HepG2 (cell line): ENCODE measurements around the gene HTRA2. TPM values are rescaled to one million over a fixed set of nuclear protein-coding genes. Genes with fewer than 3 reads are reported as not detected.
A peak's percentile ranks its signal among the peaks of the same experiment; 100 is the strongest.

ENCODE experiments used
- ADNP ChIP-seq: sonication (generic); formaldehyde crosslinking; IDR thresholded peaks from 2 replicates; pipeline ENCODE4 v1.4.0; 2020; ENCODE audit warnings: missing genetic modification reagents
- AGO2 ChIP-seq: fragments of 200-400 bp; formaldehyde crosslinking; optimal IDR thresholded peaks from 2 replicates; pipeline ENCODE3; 2017; ENCODE audit warnings: mild to moderate bottlenecking, low read depth, low read length, moderate library complexity
- GATA4 ChIP-seq: sonication (generic); IDR thresholded peaks from 2 replicates; pipeline ENCODE4 v1.6.1; 2016; ENCODE audit warnings: antibody characterized with exemption, low read depth, borderline replicate concordance
- GPN1 ChIP-seq: sonication (generic); formaldehyde crosslinking; IDR thresholded peaks from 2 replicates; pipeline ENCODE4 v1.5.1; 2020; ENCODE audit warnings: missing genetic modification reagents, borderline replicate concordance
- GTF2F1 ChIP-seq: fragments of 150-350 bp; IDR thresholded peaks from 2 replicates; pipeline ENCODE4 v1.6.1; 2014; ENCODE audit warnings: low read length
- KLF15 ChIP-seq: sonication (generic); formaldehyde crosslinking; IDR thresholded peaks from 2 replicates; pipeline ENCODE4 v1.8.1; 2023; ENCODE audit warnings: borderline replicate concordance, mild to moderate bottlenecking, inconsistent platforms, missing genetic modification reagents, mixed read lengths
- MAFK ChIP-seq, 2 experiments: IDR thresholded peaks in 1 of 2; conservative IDR thresholded peaks in 1 of 2; 2 replicates each; pipeline ENCODE4 v1.6.1; 2011; ENCODE audit warnings: improper control_type of control experiment in 2 of 2, low read length in 2 of 2
- MED8 ChIP-seq: sonication (generic); formaldehyde crosslinking; IDR thresholded peaks from 2 replicates; pipeline ENCODE4 v1.8.1; 2023; ENCODE audit warnings: mild to moderate bottlenecking, missing genetic modification reagents; ENCODE audit not compliant: insufficient replicate concordance
- NFIB ChIP-seq: sonication (generic); formaldehyde crosslinking; IDR thresholded peaks from 2 replicates; pipeline ENCODE4 v1.9.0; 2021; ENCODE audit warnings: missing genetic modification reagents, mild to moderate bottlenecking, borderline replicate concordance
- NFKB2 ChIP-seq: sonication (generic); formaldehyde crosslinking; IDR thresholded peaks from 2 replicates; pipeline ENCODE4 v1.4.0; 2020; ENCODE audit warnings: missing genetic modification reagents, borderline replicate concordance
- POLR2A ChIP-seq, 2 experiments: IDR thresholded peaks; 2 replicates each; pipeline ENCODE4 v1.6.1; 2011; ENCODE audit warnings: low read depth in 2 of 2, low read length in 2 of 2, mild to moderate bottlenecking in 1 of 2, moderate library complexity in 1 of 2; ENCODE audit not compliant: insufficient read depth in 1 of 2
- RBM39 ChIP-seq: fragments of 200-400 bp; formaldehyde crosslinking; IDR thresholded peaks from one replicate; pipeline ENCODE4 v1.6.1; 2018; ENCODE audit warnings: antibody characterized with exemption, mild to moderate bottlenecking, low read depth, low read length; ENCODE audit not compliant: poor library complexity, severe bottlenecking
- SALL1 ChIP-seq: sonication (generic); formaldehyde crosslinking; IDR thresholded peaks from 2 replicates; pipeline ENCODE4 v1.8.0; 2022; ENCODE audit warnings: mild to moderate bottlenecking, missing genetic modification reagents
- XRCC5 ChIP-seq: fragments of 200-400 bp; formaldehyde crosslinking; optimal IDR thresholded peaks from 2 replicates; pipeline ENCODE3; 2017; ENCODE audit warnings: mild to moderate bottlenecking, low read length
- ZC3H13 ChIP-seq: sonication (generic); formaldehyde crosslinking; IDR thresholded peaks from 2 replicates; pipeline ENCODE4 v1.8.1; 2023; ENCODE audit warnings: mild to moderate bottlenecking, missing genetic modification reagents, moderate library complexity
- ZFY ChIP-seq: sonication (generic); formaldehyde crosslinking; IDR thresholded peaks from 2 replicates; pipeline ENCODE4 v1.4.0; 2020; ENCODE audit warnings: missing genetic modification reagents
- ZNF260 ChIP-seq: sonication (generic); formaldehyde crosslinking; IDR thresholded peaks from 2 replicates; pipeline ENCODE4 v1.4.0; 2020; ENCODE audit warnings: missing genetic modification reagents, low read depth, mild to moderate bottlenecking, borderline replicate concordance
- ZNF543 ChIP-seq: sonication (generic); formaldehyde crosslinking; IDR thresholded peaks from 2 replicates; pipeline ENCODE4 v1.4.0; 2020; ENCODE audit warnings: mild to moderate bottlenecking, missing genetic modification reagents
- polyA plus RNA-seq, 8 experiments: library from polyadenylated mRNA; depleted of rRNA in 3 of 8; stranded (reverse) in 7 of 8; unstranded in 1 of 8; fragments of >200 nt; fragmentation: Illumina TruSeq in 4 of 8; extraction: Trizol in 4 of 8; gene quantifications; 2 replicates each; pipeline versions ENCODE4 v1.2.1 to v1.2.3, GENCODE V29; 2011 to 2016; ENCODE audit warnings: low read depth in 4 of 8, missing spikeins in 1 of 8, mixed read lengths in 1 of 8; ENCODE audit not compliant: insufficient read depth in 1 of 8
- total RNA-seq, 5 experiments: library from RNA; depleted of rRNA; stranded (reverse); fragments of >200 nt; fragmentation: Illumina TruSeq; extraction: Trizol; gene quantifications; 2 replicates each; pipeline ENCODE4 v1.2.3, GENCODE V29; 2016; ENCODE audit warnings: low read depth in 1 of 5
- TF ChIP-seq, protein P1 (sequence below): IDR thresholded peaks from 2 replicates; pipeline ENCODE4 v1.6.1; 2018; ENCODE audit warnings: missing genetic modification reagents, mild to moderate bottlenecking, missing compliant biosample characterization
- TF ChIP-seq, protein P2 (sequence below): sonication (generic); formaldehyde crosslinking; IDR thresholded peaks from 2 replicates; pipeline ENCODE4 v1.4.0; 2020; ENCODE audit warnings: missing genetic modification reagents

Gene HTRA2
- total and polyA plus RNA-seq, 2 of the 13 experiments (the other 11 are each of a cell fraction or from before 2014, with no cell fraction given): 47.7 to 50.3 TPM

DNA sequence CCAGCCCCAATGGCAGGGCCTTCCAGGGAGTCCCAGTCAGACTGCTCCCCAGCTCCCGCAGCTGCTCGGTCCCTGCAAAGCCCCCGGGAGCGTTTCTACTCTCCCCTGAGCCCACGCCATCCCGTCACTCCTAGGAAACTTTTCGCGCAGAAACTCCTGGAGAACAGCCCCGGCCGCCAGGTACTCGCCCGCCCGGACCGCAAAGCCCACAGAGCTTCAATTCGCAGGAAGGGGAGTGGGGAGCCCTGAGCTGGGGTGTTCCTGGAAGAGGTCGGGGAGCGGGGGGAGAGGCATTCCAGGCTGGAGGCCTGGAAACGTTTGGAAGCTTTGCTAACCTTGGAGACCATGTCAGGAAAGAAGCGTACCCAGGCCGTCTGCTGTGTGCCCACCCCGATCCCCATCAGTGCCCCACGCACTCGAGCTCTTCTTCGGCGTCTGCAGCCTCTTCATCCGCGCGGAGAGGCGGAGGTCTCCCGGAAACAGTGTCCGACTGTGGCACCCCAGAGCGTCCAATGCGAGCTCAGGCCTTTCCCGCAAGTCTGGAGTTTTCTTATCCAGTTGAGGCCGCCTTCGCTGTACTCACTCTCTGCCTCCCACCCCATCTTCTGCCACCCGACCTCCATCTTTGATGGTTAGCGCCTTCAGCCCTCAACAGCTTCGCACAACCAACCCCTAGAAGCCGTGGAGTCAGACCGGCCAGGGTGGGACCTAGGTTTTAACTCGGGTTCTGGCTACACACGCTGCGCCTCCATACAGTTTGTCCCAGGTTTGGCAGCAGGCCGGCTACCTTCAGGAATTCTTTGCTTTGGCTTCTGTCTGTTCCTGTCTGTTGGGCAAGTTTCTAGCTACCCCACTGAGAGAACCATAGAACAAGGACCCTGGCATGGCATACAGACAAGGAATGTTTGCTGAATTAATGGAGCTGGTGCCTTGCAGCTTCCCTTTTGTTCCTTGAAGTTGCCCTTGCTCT lies 25.9 kb upstream of the HTRA2 start (continued):
- TF ChIP-seq RBM39 (peak; percentile 48), GPN1 (CRISPR knock-in tag) (no peak), GTF2F1 (no peak), POLR2A (IDR thresholded peaks at IDR 0.05; ENCODE audit: insufficient read depth in 1 of 2, low read depth in 2 of 2, low read length in 2 of 2) (peak in 1 of 2 experiments; percentile 43; a peak in 1 of 4 replicates), GATA4 (peak; percentile 17; the same call in 1 of the 2 replicates), ZFY (CRISPR knock-in tag) (peak; percentile 5; the same call in 1 of the 2 replicates), NFIB (CRISPR knock-in tag) (0 out of 2 replicates have a peak, but pooled peaks have one; percentile 28), KLF15 (CRISPR knock-in tag) (0 out of 2 replicates have a peak, but pooled peaks have one; percentile 15), ADNP (no peak), ZNF543 (CRISPR knock-in tag) (no peak), MED8 (CRISPR knock-in tag) (no peak), AGO2 (peak; percentile 12), SALL1 (CRISPR knock-in tag) (peak; percentile 28), MAFK (conservative IDR thresholded peaks at IDR 0.05 in 1 of 2, IDR thresholded peaks at IDR 0.05 in 1 of 2; ENCODE audit: low read length in 2 of 2) (no peak), ZNF260 (CRISPR knock-in tag) (no peak), XRCC5 (peak; percentile 32), NFKB2 (CRISPR knock-in tag) (peak; percentile 59; the same call in 1 of the 2 replicates), ZC3H13 (CRISPR knock-in tag) (peak; percentile 65; the same call in 1 of the 2 replicates)
- TF ChIP-seq, protein P1, sequence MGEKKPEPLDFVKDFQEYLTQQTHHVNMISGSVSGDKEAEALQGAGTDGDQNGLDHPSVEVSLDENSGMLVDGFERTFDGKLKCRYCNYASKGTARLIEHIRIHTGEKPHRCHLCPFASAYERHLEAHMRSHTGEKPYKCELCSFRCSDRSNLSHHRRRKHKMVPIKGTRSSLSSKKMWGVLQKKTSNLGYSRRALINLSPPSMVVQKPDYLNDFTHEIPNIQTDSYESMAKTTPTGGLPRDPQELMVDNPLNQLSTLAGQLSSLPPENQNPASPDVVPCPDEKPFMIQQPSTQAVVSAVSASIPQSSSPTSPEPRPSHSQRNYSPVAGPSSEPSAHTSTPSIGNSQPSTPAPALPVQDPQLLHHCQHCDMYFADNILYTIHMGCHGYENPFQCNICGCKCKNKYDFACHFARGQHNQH (CRISPR knock-in tag): no peak
- TF ChIP-seq, protein P2, sequence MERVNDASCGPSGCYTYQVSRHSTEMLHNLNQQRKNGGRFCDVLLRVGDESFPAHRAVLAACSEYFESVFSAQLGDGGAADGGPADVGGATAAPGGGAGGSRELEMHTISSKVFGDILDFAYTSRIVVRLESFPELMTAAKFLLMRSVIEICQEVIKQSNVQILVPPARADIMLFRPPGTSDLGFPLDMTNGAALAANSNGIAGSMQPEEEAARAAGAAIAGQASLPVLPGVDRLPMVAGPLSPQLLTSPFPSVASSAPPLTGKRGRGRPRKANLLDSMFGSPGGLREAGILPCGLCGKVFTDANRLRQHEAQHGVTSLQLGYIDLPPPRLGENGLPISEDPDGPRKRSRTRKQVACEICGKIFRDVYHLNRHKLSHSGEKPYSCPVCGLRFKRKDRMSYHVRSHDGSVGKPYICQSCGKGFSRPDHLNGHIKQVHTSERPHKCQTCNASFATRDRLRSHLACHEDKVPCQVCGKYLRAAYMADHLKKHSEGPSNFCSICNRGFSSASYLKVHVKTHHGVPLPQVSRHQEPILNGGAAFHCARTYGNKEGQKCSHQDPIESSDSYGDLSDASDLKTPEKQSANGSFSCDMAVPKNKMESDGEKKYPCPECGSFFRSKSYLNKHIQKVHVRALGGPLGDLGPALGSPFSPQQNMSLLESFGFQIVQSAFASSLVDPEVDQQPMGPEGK (CRISPR knock-in tag): 0 out of 2 replicates have a peak, but pooled peaks have one; percentile 17
